GM19328 (cell line): ENCODE data around the gene ZNF747.
A peak's percentile ranks its signal among the peaks of the same experiment; 100 is the strongest.
"Not testable (repeated sequence)": the region's sequence is repeated elsewhere in the genome, so short reads cannot be mapped to it uniquely, and the experiment has no call there.

Experiments
- ATAC-seq: cut with Tn5 transposase; IDR thresholded peaks from one replicate; pipeline ENCODE4 v1.9.1; 2021; ENCODE audit warnings: mild to moderate bottlenecking, moderate library complexity; ENCODE audit not compliant: unreplicated experiment

Gene ZNF747

DNA sequence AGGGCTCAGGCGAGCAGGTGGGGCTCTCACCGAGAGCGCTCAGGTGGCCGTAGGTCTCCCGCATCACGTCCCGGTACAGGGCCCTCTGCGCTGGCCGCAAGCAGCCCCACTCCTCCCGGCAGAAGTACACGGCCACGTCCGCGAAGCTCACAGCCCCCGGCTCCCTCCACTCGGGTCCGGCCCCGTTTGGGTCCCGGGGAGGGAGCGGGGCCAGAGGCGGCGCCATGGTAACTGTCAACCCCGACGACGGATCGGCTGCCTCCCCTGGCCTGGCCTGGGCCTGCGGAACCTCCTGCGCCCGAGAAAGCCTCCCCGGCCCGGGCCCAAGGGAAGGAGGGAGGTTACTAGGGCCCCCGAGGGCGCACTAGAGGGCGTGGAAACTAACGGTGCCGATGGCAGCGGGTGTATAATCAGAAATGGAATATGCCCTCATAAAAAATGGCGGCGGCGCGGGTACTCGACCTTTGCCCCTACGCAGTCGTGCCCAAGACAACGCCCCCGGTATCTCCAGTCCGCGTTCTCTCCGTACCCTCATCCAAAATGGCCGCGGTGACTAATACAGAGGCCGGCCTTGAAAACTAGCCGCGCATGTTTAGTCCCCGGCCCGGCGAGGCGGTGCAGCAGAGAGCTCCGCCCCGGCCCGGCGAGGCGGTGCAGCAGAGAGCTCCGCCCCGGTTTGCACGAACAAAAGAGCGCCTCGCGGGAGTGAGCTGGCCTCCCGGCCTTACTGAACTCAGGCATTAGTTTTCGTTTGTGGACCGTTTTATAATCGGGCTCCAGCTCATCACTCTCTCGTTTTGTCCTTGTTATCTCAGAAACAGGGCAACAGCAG, 23.5 kb upstream of the ZNF747 start, which contains the start of gene ZNF764:
Gene ZNF764, minus strand, starts transcription at position 418 of the 832 bp plus-strand sequence. Its CDS starts 192 bp downstream, at position 226.
- ATAC-seq, result peak; percentile 89

DNA sequence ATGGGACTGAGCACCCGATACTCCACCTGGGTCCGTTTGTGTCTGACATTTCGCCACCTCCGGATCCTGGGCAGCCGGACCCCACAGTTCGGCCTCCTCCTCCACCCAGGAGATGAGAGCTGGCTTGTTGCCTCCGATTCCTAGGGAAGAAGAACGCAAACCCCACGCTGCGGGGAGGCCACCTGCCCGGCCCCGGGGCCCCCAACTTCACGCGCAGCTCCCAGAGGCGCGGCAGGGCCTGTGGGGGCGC, 23.0 kb upstream of the ZNF747 start:
- ATAC-seq, result peak; percentile 8

- ATAC-seq, result no peak
These were observed 21.4 kb upstream of the ZNF747 start for GRCh38 chr16:30556125-30556473.

DNA sequence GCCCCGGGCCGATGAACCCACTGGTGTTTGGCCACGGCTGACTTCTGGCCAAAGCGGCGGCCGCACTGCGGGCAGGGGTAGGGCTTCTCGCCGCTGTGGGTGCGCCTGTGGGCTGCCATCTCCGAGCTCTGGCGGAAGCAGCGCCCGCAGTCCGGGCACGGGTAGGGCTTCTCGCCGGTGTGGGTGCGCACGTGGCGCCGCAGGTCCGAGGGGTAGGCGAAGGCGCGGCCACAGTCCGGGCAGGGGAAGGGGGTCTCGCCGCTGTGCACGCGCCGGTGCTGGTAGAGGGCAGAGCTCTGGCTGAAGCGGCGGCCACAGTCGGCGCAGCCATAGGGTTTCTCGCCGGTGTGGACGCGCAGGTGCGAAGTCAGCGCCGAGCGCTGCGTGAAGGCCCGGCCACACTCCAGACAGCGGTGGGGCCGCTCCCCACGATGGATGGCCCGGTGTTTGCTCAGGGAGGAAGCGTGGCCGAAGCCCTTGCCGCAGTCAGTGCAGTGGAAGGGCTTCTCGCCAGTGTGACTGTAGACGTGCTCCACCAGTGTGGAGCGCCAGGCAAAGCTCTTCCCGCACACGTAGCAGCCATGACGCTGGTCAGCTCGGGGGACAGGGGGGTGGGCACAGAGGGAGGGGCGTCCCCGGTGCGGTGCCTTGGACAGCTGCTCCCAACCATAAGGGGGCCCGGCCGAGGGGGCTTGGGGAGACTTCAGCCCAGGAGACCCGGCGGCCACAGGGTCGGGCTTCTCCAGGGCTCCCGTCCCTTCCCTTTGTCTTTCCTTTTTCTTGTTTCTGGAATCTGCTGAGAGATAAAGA, 20.9 kb upstream of the ZNF747 start:
- ATAC-seq, result no peak

GRCh38 chr16:30554557-30555314, 20.1 kb upstream of the ZNF747 start:
- ATAC-seq, result no peak

DNA sequence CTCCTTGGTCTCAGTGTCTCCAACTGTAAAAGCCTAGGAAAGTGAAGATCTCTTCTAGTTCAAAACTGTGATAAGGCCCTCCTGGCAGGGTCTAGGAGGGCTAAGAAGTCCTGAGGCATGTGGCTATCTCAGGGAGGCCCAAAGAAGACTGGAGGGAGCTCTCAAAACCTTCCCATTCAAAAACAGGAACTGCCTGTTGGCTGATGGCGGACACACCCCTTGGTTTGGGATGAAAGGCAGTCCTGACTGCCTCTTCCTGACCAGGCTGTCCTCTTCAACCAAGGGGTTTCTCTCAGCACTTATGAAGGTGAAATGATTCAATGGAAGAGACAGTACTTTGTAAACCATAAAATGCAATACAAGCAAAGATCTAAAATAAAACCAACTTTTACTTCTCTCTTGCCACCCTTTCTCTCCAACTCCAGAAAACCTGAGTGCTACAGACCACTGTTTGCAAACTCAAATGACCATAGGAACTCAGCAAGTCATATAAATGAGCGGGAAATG, 18.8 kb upstream of the ZNF747 start:
- no peak for ATAC-seq

- no peak for ATAC-seq
These were observed 18.3 kb upstream of the ZNF747 start for GRCh38 chr16:30552956-30553355.

GRCh38 chr16:30551781-30552180, 17.1 kb upstream of the ZNF747 start:
- ATAC-seq, result no peak

- ATAC-seq, result no peak
These were observed 14.0 kb upstream of the ZNF747 start for GRCh38 chr16:30548416-30549253.

GRCh38 chr16:30546115-30546514, 11.5 kb upstream of the ZNF747 start:
- no peak for ATAC-seq

DNA sequence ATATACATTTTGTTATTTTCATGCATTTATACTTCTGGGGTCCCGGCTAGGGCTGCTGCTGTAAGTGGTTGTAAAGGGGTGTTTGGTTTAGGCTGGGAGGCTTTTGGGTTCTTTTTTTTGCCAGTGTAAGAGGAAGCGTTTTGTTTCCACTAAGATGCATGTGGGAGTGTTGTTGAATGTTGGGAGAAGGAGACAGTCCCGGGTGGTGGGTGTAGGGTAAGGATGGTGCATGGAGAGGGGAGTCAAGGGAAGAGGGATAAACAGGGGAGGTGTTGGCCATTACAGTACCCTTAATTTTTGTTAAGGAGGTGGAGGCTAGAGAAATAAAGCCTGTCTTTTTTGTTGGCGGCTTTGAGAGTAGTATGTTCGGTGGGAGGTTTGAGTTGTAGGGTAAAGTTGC, 8.4 kb upstream of the ZNF747 start:
- ATAC-seq, result no peak

DNA sequence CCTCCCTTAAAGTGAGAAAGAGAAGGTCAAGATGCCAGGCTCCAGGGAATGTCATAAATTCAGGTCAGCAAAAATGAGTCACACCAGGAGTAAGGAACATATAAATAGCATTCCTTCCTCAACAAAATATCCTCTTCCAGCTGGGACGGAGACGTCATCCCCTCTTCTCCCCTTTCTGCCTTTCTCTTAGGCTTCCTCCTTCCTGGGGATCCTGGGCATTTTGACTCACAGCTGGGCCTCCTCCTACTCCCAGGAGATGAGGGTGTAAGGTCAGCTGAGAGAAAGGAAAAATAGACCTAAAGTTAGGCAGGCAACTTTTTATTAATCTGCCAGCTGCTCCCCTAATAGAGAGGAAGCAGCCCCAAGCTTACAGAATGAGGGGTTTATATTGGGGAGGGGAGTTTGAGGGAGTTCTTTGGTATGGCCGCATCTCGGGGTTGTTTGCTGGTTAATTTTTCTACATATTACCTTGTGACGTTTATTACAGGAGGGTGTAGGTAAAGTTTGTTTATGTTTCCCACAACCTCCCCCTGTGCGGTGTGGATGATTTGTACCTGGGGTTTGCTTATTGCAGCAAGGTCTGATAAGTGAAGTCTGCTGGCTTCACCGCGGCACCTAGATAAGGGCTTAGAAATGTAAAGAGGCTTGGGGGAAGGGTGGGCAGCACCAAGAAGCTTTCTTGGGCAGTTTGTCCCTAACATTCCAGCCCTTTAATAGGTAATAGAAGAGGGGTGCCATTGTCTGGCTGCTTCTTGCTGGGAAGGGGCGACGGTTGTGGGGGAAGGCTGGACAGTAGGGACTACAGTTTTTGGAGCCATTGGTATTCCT, 7.1 kb upstream of the ZNF747 start:
- no peak for ATAC-seq

DNA sequence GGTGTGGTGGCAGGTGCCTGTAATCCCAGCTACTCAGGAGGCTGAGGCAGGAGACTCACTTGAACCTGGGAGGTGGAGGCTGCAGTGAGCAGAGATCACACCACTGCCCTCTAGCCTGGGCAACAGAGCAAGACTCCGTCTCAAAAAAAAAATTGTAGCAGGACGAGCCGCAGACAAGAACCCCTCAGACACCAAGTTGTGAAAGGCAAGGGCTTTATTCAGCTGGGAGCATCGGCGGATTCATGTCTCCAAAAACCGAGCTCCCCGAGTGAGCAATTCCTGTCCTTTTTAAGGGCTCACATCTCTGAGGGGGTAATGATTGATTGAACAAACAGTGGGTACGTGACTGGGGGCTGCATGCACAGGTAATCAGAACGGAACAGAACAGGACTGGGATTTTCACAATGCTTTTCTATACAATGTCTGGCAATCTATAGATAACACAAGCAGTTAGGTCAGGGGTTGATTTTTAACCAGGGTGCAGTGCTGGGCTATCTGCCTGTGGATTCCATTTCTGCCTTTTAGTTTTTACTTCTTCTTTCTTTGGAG, 6.3 kb upstream of the ZNF747 start:
- ATAC-seq, result not testable (repeated sequence)

DNA sequence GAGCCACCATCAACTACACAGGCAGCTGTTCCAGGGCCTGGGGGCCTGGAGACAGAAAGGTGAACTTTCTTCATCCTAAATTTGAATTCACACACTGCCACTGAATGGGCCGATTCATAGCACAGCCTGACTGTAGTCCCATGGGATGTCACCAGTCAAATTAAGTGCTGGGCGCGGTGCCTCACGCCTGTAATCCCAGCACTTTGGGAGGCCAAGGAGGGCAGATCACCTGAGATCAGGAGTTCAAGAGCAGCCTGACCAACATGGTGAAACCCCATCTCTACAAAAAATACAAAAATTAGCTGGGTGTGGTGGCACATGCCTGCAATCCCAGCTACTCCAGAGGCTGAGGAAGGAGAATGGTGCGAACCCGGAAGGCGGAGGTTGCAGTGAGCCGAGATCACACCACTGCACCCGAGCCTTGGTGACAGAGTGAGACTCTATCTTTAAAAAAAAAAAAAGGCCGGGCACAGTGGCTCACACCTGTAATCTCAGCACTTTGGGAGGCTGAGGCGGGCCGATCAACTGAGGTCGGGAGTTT, 5.4 kb upstream of the ZNF747 start:
- not testable (repeated sequence) for ATAC-seq

GRCh38 chr16:30539000-30539964, 4.6 kb upstream of the ZNF747 start:
- ATAC-seq, result no peak

DNA sequence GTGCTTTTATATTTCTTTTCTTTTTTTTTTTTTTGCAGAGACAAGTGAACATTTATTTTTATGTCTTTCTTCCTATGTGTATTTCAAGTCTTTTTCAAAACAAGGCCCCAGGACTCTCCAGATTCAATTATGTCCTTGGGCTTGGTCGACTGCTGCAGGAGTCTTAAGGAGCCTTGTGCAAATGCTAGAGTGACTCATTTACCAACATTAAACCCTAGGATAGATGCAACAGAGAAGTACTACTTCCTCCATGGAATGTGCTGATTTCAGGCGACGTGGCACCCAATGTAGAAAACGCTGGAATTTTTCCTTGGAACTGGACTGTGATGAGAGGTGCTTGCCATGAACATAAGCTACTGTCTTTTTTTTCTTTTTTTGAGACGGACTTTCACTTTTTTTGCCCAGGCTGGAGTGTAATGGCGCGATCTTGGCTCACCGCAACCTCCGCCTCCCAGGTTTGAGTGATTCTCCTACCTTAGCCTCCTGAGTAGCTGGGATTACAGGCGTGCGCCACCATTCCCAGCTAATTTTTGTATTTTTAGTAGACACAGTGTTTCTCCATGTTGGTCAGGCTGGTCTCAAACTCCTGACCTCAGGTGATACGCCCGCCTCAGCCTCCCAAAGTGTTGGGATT, 1.9 kb upstream of the ZNF747 start:
- ATAC-seq, result not testable (repeated sequence)

- ATAC-seq, result no peak
These were observed 1.1 kb upstream of the ZNF747 start for GRCh38 chr16:30535777-30536190.
